Liver (tissue), 3 donors: ENCODE data around the gene LRRC49.

Source experiments
- CTCF ChIP-seq: fragments of 150-350 bp; IDR thresholded peaks from 2 replicates; pipeline ENCODE4 v1.5.1; 2017; ENCODE audit warnings: improper control_type of control experiment, low read depth, low read length; ENCODE audit not compliant: missing input control
- EGR1 ChIP-seq, 2 donors: IDR thresholded peaks; 2 replicates each; pipeline ENCODE4 v1.6.1; 2016 to 2018; ENCODE audit warnings: antibody characterized with exemption in 2 of 2, low read depth in 2 of 2
- HNF4G ChIP-seq: IDR thresholded peaks from 2 replicates; pipeline ENCODE4 v1.6.1; 2016; ENCODE audit warnings: antibody characterized with exemption
- JUND ChIP-seq, 2 donors: IDR thresholded peaks; 2 replicates each; pipeline ENCODE4 v1.6.1; 2016; ENCODE audit warnings: antibody characterized with exemption in 2 of 2
- MAX ChIP-seq: IDR thresholded peaks from 2 replicates; pipeline ENCODE4 v1.6.1; 2016; ENCODE audit warnings: antibody characterized with exemption
- RAD21 ChIP-seq, 2 donors: IDR thresholded peaks; 2 replicates each; pipeline ENCODE4 v1.6.1; 2016; ENCODE audit warnings: antibody characterized with exemption in 2 of 2, mild to moderate bottlenecking in 2 of 2
- REST ChIP-seq: IDR thresholded peaks from 2 replicates; pipeline ENCODE4 v1.6.1; 2016; ENCODE audit warnings: antibody characterized with exemption, mild to moderate bottlenecking
- SP1 ChIP-seq: IDR thresholded peaks from 2 replicates; pipeline ENCODE4 v1.6.1; 2018; ENCODE audit warnings: antibody characterized with exemption, mild to moderate bottlenecking
- donor health status: healthy.
- donor health status: healthy.

- TF ChIP-seq CTCF (no peak), REST (no peak), MAX (no peak), EGR1 (IDR thresholded peaks at IDR 0.05; ENCODE audit: low read depth in 2 of 2) (no peak), HNF4G (no peak), SP1 (no peak), JUND (IDR thresholded peaks at IDR 0.05) (no peak), RAD21 (IDR thresholded peaks at IDR 0.05) (no peak)
Measured at GRCh38 chr15:70859322-70859908, 33.2 kb upstream of the LRRC49 start.
